ENCODE results near the gene PLP1. TPM values are rescaled to one million over a fixed set of nuclear protein-coding genes. Genes with fewer than 3 reads are reported as not detected.

The PLP1 gene
- total and polyA plus RNA-seq, 2 of the 8 experiments (the other 6 are each of a cell fraction or from before 2014, with no cell fraction given): 49.2 to 218 TPM

- Histone ChIP-seq H2AK5ac (ENCODE audit: low read depth, low read length) (no peak overlapping the region), H3K23ac (ENCODE audit: insufficient read length) (no peak overlapping the region), H3K4me1 (replicated peaks in 1 of 4; ENCODE audit: control insufficient read depth in 3 of 4, insufficient read depth in 4 of 4, low read length in 3 of 4) (peaks cover 0 to 8% (median 3%) of the 10 kb centered on the region in 4 experiments; a peak in 5 of 7 replicates), H4K20me1 (replicated peaks in 1 of 2; ENCODE audit: control insufficient read depth in 1 of 2, insufficient read depth in 2 of 2, low read length in 2 of 2) (no peaks in the 10 kb centered on the region), H2BK20ac (ENCODE audit: low read length) (0 out of 2 replicates have a peak overlapping the region, but pooled peaks have one; percentile 32), H2BK5ac (ENCODE audit: low read depth, low read length) (no peak overlapping the region; the same call in 1 of the 2 replicates), H3K4me2 (ENCODE audit: insufficient read depth in 1 of 2, low read depth in 2 of 2, low read length in 2 of 2) (no peak overlapping the region), H3K79me1 (ENCODE audit: low read depth, low read length) (no peaks in the 10 kb centered on the region), H2BK15ac (ENCODE audit: low read length) (peak overlapping the region; percentile 81; the same call in 1 of the 2 replicates), H2AFZ (ENCODE audit: low read length) (no peak overlapping the region), H3K4ac (replicated peaks; ENCODE audit: insufficient read length, low read depth, low read length) (no peak overlapping the region), H4K8ac (ENCODE audit: extremely low read depth, insufficient read depth, low read length) (no peak overlapping the region), H2BK120ac (replicated peaks; ENCODE audit: low read depth, low read length) (no peak overlapping the region), H3K56ac (replicated peaks; ENCODE audit: insufficient read length, low read depth, low read length) (no peak overlapping the region), H3K9me3 (ENCODE audit: insufficient read depth in 2 of 2, low read depth in 1 of 2, low read length in 1 of 2) (no peaks in the 10 kb centered on the region), H4K5ac (ENCODE audit: insufficient read length, low read depth, low read length) (no peak overlapping the region), H3K79me2 (ENCODE audit: control insufficient read depth in 1 of 2, insufficient read depth in 2 of 2, low read length in 2 of 2) (no peaks in the 10 kb centered on the region), H3K27ac (ENCODE audit: low read depth, low read length) (no peak overlapping the region), H3K14ac (ENCODE audit: insufficient read length) (no peak overlapping the region), H3K27me3 (replicated peaks in 1 of 4; ENCODE audit: control insufficient read depth in 3 of 4, extremely low read depth in 1 of 4, insufficient read depth in 3 of 4, low read length in 3 of 4) (no peaks in the 10 kb centered on the region), H3K23me2 (ENCODE audit: low read depth, low read length) (no peaks in the 10 kb centered on the region), H3K36me3 (ENCODE audit: control insufficient read depth in 2 of 4, insufficient read depth in 4 of 4, low read length in 3 of 4) (no peaks in the 10 kb centered on the region), H2BK12ac (ENCODE audit: low read depth, low read length) (no peak overlapping the region), H3K18ac (ENCODE audit: extremely low read depth, low read length) (peak overlapping the region; percentile 60; the same call in 1 of the 2 replicates), H3K9ac (replicated peaks in 1 of 4; ENCODE audit: extremely low read depth in 1 of 4, low read depth in 3 of 4, low read length in 3 of 4) (no peak overlapping the region), H4K91ac (replicated peaks; ENCODE audit: insufficient read length, low read length) (no peak overlapping the region), H3K4me3 (ENCODE audit: extremely low read depth in 1 of 4, insufficient read depth in 2 of 4, low read depth in 3 of 4, low read length in 4 of 4) (no peak overlapping the region)
- TF ChIP-seq PHF8 (conservative IDR thresholded peaks at IDR 0.05; ENCODE audit: low read depth, low read length) (no peak), CHD1 (IDR thresholded peaks at IDR 0.05; ENCODE audit: low read depth, low read length) (no peak), CBX5 (IDR thresholded peaks at IDR 0.05; ENCODE audit: low read depth, low read length) (no peak)
- TF ChIP-seq, protein P1, sequence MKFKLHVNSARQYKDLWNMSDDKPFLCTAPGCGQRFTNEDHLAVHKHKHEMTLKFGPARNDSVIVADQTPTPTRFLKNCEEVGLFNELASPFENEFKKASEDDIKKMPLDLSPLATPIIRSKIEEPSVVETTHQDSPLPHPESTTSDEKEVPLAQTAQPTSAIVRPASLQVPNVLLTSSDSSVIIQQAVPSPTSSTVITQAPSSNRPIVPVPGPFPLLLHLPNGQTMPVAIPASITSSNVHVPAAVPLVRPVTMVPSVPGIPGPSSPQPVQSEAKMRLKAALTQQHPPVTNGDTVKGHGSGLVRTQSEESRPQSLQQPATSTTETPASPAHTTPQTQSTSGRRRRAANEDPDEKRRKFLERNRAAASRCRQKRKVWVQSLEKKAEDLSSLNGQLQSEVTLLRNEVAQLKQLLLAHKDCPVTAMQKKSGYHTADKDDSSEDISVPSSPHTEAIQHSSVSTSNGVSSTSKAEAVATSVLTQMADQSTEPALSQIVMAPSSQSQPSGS (IDR thresholded peaks at IDR 0.05; ENCODE audit: low read length): no peak
- FAIRE-seq (no peak), DNase-seq (ENCODE audit: low read depth in 1 of 2, low spot score in 2 of 2) (no peak)
- 80% methylated on average over 4 of the region's 4 CpGs; no CpG with 5 or more reads in 1 of the 2 experiments for WGBS, 2 experiments (ENCODE audit: extremely low coverage in 1 of 2, insufficient coverage in 1 of 2, insufficient read length in 1 of 2, insufficient replicate concordance in 2 of 2, low coverage in 1 of 2, low lambda C conversion rate in 2 of 2, missing lambda C conversion rate in 1 of 2)
- POLR2A ChIA-PET (ENCODE audit: partially characterized antibody): interaction anchor here (1.6 to 4.6 kb wide), 3 partner anchors 8 to 26 kb away, joined by 3 to 26 read pairs (median 4); no protein-coding TSS in a partner anchor
- CTCF ChIA-PET (ENCODE audit: partially characterized antibody): interaction anchor here (1.1 kb wide), 1 partner anchor 22 kb away, joined by 3 read pairs; no protein-coding TSS in a partner anchor
Observed at GRCh38 chrX:103734125-103734760, 42.4 kb upstream of the PLP1 start.
